ENCODE data around the gene LYPD4. TPM values are rescaled to one million over a fixed set of nuclear protein-coding genes. Genes with fewer than 3 reads are reported as not detected.
"Not testable (repeated sequence)": the region's sequence is repeated elsewhere in the genome, so short reads cannot be mapped to it uniquely, and the experiment has no call there.

Gene LYPD4
- total RNA-seq, 2 experiments from 2014 or later = not detected

DNA sequence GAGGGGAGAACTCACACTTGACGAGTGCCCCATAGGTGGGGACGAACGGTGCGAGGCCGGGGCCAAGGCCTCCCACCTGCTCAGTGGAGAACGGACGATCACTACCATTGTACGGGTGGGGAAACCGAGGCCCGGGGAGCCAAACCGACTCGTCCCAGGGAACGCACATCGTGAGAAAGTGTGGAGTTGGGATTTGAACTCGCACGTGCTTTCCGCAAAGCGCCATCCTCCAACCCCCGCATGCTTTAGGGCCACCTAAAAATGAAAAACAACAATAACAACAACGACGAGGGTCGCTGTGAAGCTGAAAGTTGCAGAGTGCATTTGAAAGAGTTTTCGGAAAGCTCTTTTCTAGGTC, 39.0 kb upstream of the LYPD4 start:
- Mint-ChIP-seq H3K36me3 (ENCODE audit: low read depth) (peaks cover 47% of the 10 kb centered on the region), H3K4me1 (ENCODE audit: low read depth) (peaks cover 57% of the 10 kb centered on the region)
- no peak for DNase-seq

DNA sequence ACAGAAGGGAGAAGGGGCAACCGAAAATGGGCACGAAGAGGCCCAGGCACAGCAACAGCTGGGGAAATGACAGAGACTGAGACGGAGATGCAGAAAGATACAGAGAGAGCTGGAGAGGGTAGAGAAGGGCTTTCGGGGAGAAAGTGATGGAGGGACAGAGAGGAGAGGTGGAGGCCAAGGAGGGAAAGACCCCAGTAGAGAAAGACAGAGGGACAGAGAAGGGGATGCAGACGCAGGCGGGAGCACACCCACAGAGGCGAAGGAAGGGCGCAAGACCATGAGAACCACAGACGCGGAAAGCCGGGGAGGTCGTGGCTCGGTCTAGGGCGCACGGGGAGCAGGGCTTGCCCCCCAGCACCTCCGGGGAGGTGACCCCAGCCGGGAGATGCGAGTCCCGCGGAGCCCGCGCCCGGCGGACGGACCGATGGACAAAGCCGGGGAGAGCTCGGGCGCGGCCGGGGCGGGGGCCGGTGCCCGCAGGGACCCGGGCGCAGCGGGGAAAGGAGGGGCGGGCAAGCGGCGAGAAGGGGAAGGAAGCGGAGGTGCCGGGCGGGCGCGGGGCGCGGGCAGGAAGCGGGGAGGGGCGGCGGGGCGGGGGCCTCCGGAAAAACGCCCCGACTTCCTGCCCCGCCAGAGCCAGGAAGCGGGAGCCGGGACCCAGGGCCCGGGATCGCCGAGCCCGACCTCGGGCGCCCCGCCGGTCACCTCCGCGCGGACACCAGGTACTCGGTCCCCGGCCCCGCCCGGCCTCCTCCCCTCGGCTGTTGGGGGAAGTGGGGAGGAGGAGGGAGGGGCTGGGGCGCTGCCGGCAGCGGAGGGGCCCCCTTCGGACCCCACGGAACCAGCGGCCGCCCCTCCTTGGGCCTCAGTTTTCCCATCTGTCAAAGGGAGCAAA, 38.3 kb upstream of the LYPD4 start, which contains the start of gene ARHGEF1:
TSS of gene ARHGEF1 (plus strand) at position 617 of the 895 bp plus-strand sequence. CDS start 4,899 bp downstream, outside the sequence.
- Mint-ChIP-seq H3K9me3 (ENCODE audit: insufficient read depth) (no peaks in the 10 kb centered on the region), H3K27ac (peak within 1 kb of the TSS; percentile 98), H3K4me3 (peak within 1 kb of the TSS; percentile 95), H3K27me3 (ENCODE audit: low read depth) (no peaks in the 10 kb centered on the region), H3K36me3 (ENCODE audit: low read depth) (peaks cover 41% of the 10 kb centered on the region), H3K4me1 (ENCODE audit: low read depth) (peaks cover 57% of the 10 kb centered on the region)
- ChIA-PET POLR2A (interaction anchor here (0.6 to 11.6 kb wide), 5 partner anchors 9 to 175 kb away, joined by 3 to 241 read pairs (median 16); partner anchors contain the start of genes CD79A and RPS19), CTCF (interaction anchor here (3.9 to 11.7 kb wide), 2 partner anchors 8 to 19 kb away, joined by 19 to 176 read pairs; partner anchors contain the start of gene CD79A)
- DNase-seq = peak; percentile 70
- peak; percentile 1 for ATAC-seq

More for the DNA sequence above, 39.0 kb upstream of the LYPD4 start:
- ChIA-PET CTCF (interaction anchor here (1.2 to 11.7 kb wide), 3 partner anchors 9 to 69 kb away, joined by 3 to 176 read pairs (median 19); partner anchors contain the start of gene CD79A), POLR2A (interaction anchor here (0.6 to 11.6 kb wide), 6 partner anchors 9 to 176 kb away, joined by 3 to 241 read pairs (median 11); partner anchors contain the start of genes CD79A and RPS19)
- Mint-ChIP-seq H3K9me3 (ENCODE audit: insufficient read depth) (no peaks in the 10 kb centered on the region), H3K4me3 (peak overlapping the region; percentile 80), H3K27me3 (ENCODE audit: low read depth) (no peaks in the 10 kb centered on the region), H3K27ac (peak overlapping the region; percentile 87)
- no peak for ATAC-seq

DNA sequence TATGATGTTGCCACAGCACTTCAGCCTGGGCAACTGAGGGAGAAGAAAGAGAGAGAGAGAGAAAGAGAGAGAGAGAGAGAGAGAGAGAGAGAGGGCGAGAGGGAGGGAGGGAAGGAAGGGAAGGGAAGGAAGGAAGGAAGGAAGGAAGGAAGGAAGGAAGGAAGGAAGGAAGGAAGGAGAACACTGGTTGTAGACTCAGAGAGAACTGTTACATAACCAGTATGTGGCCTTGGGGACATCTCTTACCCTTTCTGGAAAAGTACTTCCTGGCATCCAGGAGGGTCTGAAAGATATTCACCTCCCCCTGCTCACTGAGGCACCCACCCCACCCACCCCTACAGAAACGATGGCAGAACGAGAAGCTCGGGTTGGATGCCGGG, 35.8 kb upstream of the LYPD4 start:
- H3K4me1 Mint-ChIP-seq (ENCODE audit: low read depth) = peaks cover 68% of the 10 kb centered on the region
- no peak overlapping the region for H3K4me3 Mint-ChIP-seq
- ChIA-PET CTCF (no interaction called here), POLR2A (no interaction called here)
- no peaks in the 10 kb centered on the region for H3K27me3 Mint-ChIP-seq (ENCODE audit: low read depth)
- ATAC-seq (no peak), DNase-seq (no peak)
- no peaks in the 10 kb centered on the region for H3K9me3 Mint-ChIP-seq (ENCODE audit: insufficient read depth)
- peaks cover 23% of the 10 kb centered on the region for H3K36me3 Mint-ChIP-seq (ENCODE audit: low read depth)
- peak overlapping the region; percentile 70 for H3K27ac Mint-ChIP-seq

DNA sequence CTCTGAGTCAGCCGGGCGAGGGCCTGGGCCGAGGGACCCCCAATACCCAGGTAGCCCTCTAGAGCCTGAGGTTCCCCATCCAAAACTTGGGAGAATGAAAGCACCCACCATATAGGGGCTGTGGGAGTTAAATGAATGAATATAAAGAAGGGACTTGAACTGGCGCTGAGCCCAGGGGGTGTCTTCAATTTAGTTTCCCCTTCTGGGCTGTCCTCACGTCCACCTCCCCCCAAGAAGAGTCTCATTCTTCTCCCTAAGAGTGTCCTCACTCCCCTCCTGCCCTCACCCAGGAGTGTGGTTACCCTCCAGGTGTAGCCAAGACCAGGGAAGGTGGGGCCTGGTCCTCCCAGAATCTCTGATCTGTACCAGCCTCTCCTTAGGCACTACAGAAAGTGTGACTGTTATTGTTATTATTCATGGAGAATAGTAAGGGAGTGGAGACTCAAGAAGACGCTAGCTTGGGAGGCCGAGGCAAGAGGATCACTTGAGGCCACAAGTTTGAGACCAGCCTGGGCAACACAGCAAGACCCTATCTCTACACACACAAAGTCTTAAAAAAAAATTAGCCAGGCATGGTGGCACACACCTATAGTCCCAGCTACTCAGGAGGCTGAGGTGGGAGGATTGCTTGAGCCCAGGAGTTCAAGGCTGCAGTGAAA, 35.3 kb upstream of the LYPD4 start:
- H3K36me3 Mint-ChIP-seq (ENCODE audit: low read depth) = peaks cover 18% of the 10 kb centered on the region
- no peaks in the 10 kb centered on the region for H3K9me3 Mint-ChIP-seq (ENCODE audit: insufficient read depth)
- peaks cover 68% of the 10 kb centered on the region for H3K4me1 Mint-ChIP-seq (ENCODE audit: low read depth)
- ATAC-seq (no peak), DNase-seq (no peak)
- ChIA-PET CTCF (no interaction called here), POLR2A (no interaction called here)
- no peaks in the 10 kb centered on the region for H3K27me3 Mint-ChIP-seq (ENCODE audit: low read depth)
- peak overlapping the region; percentile 70 for H3K27ac Mint-ChIP-seq
- H3K4me3 Mint-ChIP-seq = no peak overlapping the region

DNA sequence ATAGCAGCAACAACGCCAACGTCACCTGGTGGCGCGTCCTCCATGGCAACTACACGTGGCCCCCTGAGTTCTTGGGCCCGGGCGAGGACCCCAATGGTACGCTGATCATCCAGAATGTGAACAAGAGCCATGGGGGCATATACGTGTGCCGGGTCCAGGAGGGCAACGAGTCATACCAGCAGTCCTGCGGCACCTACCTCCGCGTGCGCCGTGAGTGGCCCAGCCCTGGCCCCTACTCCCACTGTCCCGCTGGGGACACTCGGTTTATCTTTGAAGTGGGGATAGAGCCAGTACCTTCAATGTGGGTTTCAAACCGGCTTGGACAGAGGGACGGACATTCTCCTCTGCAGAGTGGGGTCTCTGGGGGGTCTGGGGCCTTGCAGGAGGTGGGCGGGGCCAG, 34.6 kb upstream of the LYPD4 start:
- Mint-ChIP-seq H3K36me3 (ENCODE audit: low read depth) (peaks cover 13% of the 10 kb centered on the region), H3K27me3 (ENCODE audit: low read depth) (no peaks in the 10 kb centered on the region), H3K27ac (no peak overlapping the region), H3K4me1 (ENCODE audit: low read depth) (peaks cover 73% of the 10 kb centered on the region), H3K4me3 (no peak overlapping the region), H3K9me3 (ENCODE audit: insufficient read depth) (no peaks in the 10 kb centered on the region)
- POLR2A ChIA-PET = interaction anchor here (9.3 kb wide), 1 partner anchor 8 kb away, joined by 241 read pairs; the partner anchor contains the start of gene ARHGEF1
- DNase-seq (no peak), ATAC-seq (no peak)
- CTCF ChIA-PET = interaction anchor here (6.7 to 9.1 kb wide), 2 partner anchors 8 to 19 kb away, joined by 41 to 176 read pairs; partner anchors contain the start of genes ARHGEF1 and RPS19

DNA sequence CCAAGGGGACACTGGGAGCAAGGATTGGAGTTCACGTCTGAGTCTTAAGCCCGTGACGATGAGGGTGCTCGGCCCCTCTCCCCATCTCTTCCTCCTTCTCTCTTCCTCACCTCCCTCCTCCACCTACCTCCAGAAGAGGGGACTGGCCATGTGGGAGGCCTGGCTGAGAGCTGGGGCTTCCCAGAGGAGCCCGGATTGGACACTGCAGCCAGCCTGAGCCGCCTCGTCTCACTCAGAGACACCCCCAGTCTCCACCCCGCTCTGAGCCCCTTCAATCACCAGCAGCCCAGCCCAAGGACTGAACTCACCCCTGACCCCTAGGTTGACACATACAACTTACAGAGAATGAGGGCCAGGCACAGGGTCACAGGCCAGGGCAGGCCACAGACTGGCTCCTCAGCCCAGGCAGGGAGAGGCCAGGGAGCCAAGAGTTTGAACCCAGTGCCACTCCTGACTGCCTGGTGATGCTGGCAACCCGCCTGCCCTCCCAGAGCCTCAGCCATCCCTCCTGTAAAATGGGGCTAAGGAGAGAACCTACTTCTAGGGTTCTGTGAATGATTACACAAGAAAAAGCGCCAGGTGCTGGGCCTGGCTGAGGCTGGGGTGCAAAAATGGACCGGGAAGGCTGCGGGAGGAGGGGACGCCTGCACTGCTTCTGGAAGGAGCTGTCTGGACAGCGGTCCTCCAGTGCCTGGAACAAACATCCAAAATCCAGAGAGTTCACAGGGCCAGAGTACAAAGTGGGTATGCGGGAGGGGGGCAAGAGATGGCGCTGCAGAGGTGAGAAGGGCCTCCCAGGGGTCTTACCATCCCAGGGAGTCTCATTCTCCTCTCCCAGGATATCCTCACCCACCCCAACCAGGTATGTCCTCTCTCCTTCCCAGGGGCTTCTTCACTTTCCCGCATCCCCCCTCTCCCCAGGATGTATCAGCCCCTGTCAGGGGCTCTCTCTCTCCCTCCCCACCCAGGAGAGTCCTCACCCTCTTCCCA, 33.7 kb upstream of the LYPD4 start:
- CTCF ChIA-PET = interaction anchor here (1.2 to 9.1 kb wide), 3 partner anchors 9 to 72 kb away, joined by 3 to 176 read pairs (median 41); partner anchors contain the start of genes ARHGEF1 and RPS19
- H3K36me3 Mint-ChIP-seq (ENCODE audit: low read depth) = peaks cover 10% of the 10 kb centered on the region
- H3K27ac Mint-ChIP-seq = peak overlapping the region; percentile 95
- no peak for DNase-seq
- H3K9me3 Mint-ChIP-seq (ENCODE audit: insufficient read depth) = no peaks in the 10 kb centered on the region
- peak overlapping the region; percentile 67 for H3K4me3 Mint-ChIP-seq
- POLR2A ChIA-PET = interaction anchor here (2.4 to 9.3 kb wide), 3 partner anchors 9 to 18 kb away, joined by 12 to 241 read pairs (median 39); partner anchors contain the start of genes ARHGEF1 and RPS19
- no peaks in the 10 kb centered on the region for H3K27me3 Mint-ChIP-seq (ENCODE audit: low read depth)
- peaks cover 80% of the 10 kb centered on the region for H3K4me1 Mint-ChIP-seq (ENCODE audit: low read depth)
- no peak for ATAC-seq

DNA sequence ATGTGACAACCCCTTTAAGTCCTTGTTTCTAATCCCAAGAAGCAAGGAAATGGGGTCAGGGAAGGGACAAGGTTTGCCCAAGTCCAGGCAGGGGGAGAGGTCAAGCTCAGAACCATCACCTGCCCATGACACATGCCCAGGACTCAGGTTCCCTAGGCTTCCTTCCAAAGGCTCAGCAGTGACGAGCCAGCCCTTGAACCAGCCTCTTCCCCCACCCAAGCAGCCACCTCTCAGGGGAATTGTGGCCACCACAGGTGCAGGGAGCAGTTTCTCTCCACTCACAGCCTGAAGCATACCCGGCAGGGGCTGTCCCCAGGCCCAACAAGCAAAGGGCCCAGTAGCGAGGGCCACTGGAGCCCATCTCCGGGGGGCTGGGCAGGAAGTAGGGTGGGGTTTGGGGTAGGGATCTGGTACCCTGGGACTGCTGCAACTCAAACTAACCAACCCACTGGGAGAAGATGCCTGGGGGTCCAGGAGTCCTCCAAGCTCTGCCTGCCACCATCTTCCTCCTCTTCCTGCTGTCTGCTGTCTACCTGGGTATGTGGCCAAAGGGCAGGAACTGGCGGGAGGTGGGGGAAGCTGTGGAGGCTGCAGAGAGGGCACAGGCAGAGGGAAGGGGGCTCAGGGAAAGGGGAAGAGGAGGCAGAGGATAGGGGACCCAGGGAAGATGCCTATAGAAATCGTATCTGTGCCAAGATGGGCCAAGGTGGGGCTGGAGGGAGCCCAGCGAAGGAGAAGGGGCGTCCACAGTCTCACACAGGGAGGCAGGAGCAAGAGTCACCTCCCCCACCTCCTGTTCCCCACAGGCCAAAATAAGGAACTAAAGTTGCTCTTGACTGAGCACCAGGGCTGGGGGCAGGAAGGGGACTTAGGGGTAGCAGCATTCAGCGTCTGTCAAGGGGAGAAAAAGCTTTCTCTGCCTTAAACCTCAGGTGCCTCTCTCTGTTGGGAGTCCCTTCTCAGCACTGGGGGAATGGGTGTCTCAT, 32.7 kb upstream of the LYPD4 start, which contains the start of gene CD79A:
TSS of gene CD79A (plus strand) at position 433 of the 986 bp plus-strand sequence. CDS start at position 459, 26 bp downstream.
- DNase-seq (no peak), ATAC-seq (no peak)
- Mint-ChIP-seq H3K4me1 (ENCODE audit: low read depth) (peaks cover 86% of the 10 kb centered on the region), H3K27ac (peak within 1 kb of the TSS; percentile 95), H3K9me3 (ENCODE audit: insufficient read depth) (no peaks in the 10 kb centered on the region), H3K4me3 (peak within 1 kb of the TSS; percentile 67), H3K27me3 (ENCODE audit: low read depth) (no peaks in the 10 kb centered on the region), H3K36me3 (ENCODE audit: low read depth) (peaks cover 14% of the 10 kb centered on the region)
- POLR2A ChIA-PET = interaction anchor here (2.4 to 9.3 kb wide), 3 partner anchors 10 to 17 kb away, joined by 12 to 241 read pairs (median 39); partner anchors contain the start of genes ARHGEF1 and RPS19
- CTCF ChIA-PET = interaction anchor here (1.2 to 9.1 kb wide), 3 partner anchors 10 to 74 kb away, joined by 3 to 176 read pairs (median 41); partner anchors contain the start of genes ARHGEF1 and RPS19

DNA sequence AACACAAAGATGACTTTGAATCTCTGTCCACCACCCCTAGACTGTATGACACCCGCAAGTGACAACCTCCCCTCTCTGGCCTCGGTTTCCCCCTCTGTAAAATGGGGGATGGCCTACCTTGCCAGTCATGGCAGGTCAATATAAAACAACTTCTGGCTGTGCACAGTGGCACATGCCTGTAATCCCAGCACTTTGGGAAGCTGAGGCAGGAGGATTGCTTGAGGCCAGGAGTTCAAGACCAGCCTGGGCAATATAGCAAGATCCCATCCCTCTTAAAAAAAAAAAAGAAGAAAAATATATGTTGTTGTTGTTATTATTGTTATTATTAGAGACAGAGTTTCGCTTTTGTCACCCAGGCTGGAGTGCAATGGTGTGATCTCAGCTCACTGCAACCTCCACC, 31.5 kb upstream of the LYPD4 start:
- ChIA-PET CTCF (interaction anchor here (0.6 to 9.1 kb wide), 4 partner anchors 11 to 70 kb away, joined by 3 to 176 read pairs (median 38); partner anchors contain the start of genes ARHGEF1 and RPS19), POLR2A (interaction anchor here (1.0 to 9.3 kb wide), 4 partner anchors 11 to 69 kb away, joined by 5 to 241 read pairs (median 26); partner anchors contain the start of genes ARHGEF1 and RPS19)
- DNase-seq; H3K9me3 Mint-ChIP-seq (ENCODE audit: insufficient read depth); H3K27me3 Mint-ChIP-seq (ENCODE audit: low read depth); ATAC-seq: not testable (repeated sequence)
- H3K4me1 Mint-ChIP-seq (ENCODE audit: low read depth) = peaks cover 90% of the 10 kb centered on the region
- H3K4me3 Mint-ChIP-seq = peak overlapping the region; percentile 55
- H3K27ac Mint-ChIP-seq = peak overlapping the region; percentile 95
- peaks cover 25% of the 10 kb centered on the region for H3K36me3 Mint-ChIP-seq (ENCODE audit: low read depth)

DNA sequence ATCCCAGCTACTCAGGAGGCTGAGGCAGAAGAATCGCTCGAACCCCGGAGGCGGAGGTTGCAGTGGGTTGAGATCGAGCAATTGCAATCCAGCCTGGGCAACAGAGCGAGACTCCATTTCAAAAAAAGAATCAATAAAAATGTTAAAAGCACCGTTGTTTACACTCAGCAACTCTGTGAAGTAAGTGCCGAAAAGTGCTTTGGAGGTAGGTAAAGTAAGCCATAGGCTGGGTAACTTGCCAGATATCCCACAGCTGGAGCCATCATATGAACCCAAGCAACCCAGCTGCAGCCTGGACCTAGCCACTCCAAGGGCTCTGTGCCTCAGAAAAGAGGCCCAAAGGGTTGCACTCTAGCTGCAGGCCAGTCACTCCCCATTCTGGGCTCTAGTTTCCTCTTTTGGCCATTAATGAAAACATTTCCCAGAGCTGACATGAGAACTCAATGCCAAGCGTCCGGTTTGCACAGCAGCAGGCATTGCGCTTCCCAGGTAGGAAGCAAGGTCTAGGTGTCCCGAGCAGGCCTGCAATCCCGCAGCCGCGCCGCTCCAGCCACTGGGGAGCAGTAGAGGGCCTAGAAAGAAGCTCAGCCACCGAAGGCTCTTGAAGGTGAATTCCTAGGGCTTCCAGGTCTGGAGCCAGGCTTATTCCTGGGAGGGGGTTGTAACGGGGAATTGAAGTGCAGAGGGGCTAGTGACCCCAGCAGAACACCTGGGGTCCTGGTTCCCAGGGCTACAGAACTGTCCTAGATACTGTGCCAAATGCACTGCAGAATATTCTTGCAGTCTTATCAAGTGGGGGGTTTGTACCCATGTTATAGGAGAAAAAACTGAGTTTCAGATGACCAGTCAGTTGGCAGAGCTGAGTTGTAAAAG, 28.5 kb upstream of the LYPD4 start:
- no peaks in the 10 kb centered on the region for H3K9me3 Mint-ChIP-seq (ENCODE audit: insufficient read depth)
- DNase-seq = peak; percentile 79
- H3K27ac Mint-ChIP-seq = peak overlapping the region; percentile 94
- H3K36me3 Mint-ChIP-seq (ENCODE audit: low read depth) = peaks cover 52% of the 10 kb centered on the region
- ATAC-seq = no peak
- POLR2A ChIA-PET = interaction anchor here (0.7 to 9.3 kb wide), 13 partner anchors 8 to 86 kb away, joined by 3 to 241 read pairs (median 4); partner anchors contain the start of genes ARHGEF1, RABAC1 and RPS19
- CTCF ChIA-PET = interaction anchor here (0.5 to 9.1 kb wide), 20 partner anchors 9 to 85 kb away, joined by 3 to 176 read pairs (median 8); partner anchors contain the start of genes ARHGEF1, ERFL, RABAC1 and RPS19
- no peaks in the 10 kb centered on the region for H3K27me3 Mint-ChIP-seq (ENCODE audit: low read depth)
- H3K4me3 Mint-ChIP-seq = no peak overlapping the region
- H3K4me1 Mint-ChIP-seq (ENCODE audit: low read depth) = peaks cover 93% of the 10 kb centered on the region
